SK-N-SH (cell line): Measurements from ENCODE around the gene R3HCC1L. TPM values are rescaled to one million over a fixed set of nuclear protein-coding genes. Genes with fewer than 3 reads are reported as not detected.

Experiments used
- CTCF ChIA-PET: fragments of 300-600, 350-600 bp; formaldehyde crosslinking; extraction: SDS; loops from one replicate; lab custom pipeline; 2021; lab: Yijun Ruan, JAX
- POLR2A ChIA-PET: fragments of 350-600 bp; sonication (Branson Sonifier 250); formaldehyde crosslinking; extraction: SDS; loops from one replicate; lab custom pipeline; 2020; ENCODE audit warnings: antibody characterized with exemption, inconsistent platforms; lab: Yijun Ruan, JAX
- DNase-seq: peaks from one replicate; pipeline ENCODE4 v3.0.0; 2012
- H2AFZ ChIP-seq: fragments of 200-600 bp; sonication (generic); 2 replicates; pipeline ENCODE4 v1.8.1; 2016; ENCODE audit warnings: antibody characterized with exemption, mild to moderate bottlenecking, low read depth
- H3F3A ChIP-seq: fragments of 200-600 bp; sonication (generic); replicated peaks from 2 replicates; pipeline ENCODE3; 2016; ENCODE audit warnings: antibody characterized with exemption, mild to moderate bottlenecking; ENCODE audit not compliant: insufficient read depth
- H3K27ac ChIP-seq, 2 experiments: fragments of 200-500 bp in 1 of 2; fragments of 200-600 bp in 1 of 2; sonication (Bioruptor generic) in 1 of 2; sonication (generic), shearing (Covaris generic) in 1 of 2; 2 replicates each; pipeline versions ENCODE4 v1.5.1 to v1.6.1; 2014 to 2016; ENCODE audit warnings: low read depth in 2 of 2, inconsistent platforms in 1 of 2, low read length in 1 of 2, mild to moderate bottlenecking in 1 of 2, mixed read lengths in 1 of 2
- H3K27me3 ChIP-seq: fragments of 200-600 bp; sonication (generic), shearing (Covaris generic); 2 replicates; pipeline ENCODE4 v1.6.1; 2016; ENCODE audit warnings: mixed run types; ENCODE audit not compliant: insufficient read depth
- H3K36me3 ChIP-seq, 2 experiments: fragments of 200-500 bp in 1 of 2; fragments of 200-600 bp in 1 of 2; sonication (Bioruptor generic) in 1 of 2; sonication (generic) in 1 of 2; replicated peaks in 1 of 2; 2 replicates each; pipeline versions ENCODE3 to v1.5.1; 2014 to 2016; ENCODE audit warnings: low read length in 1 of 2, mild to moderate bottlenecking in 1 of 2; ENCODE audit not compliant: insufficient read depth in 2 of 2, control insufficient read depth in 1 of 2
- H3K4me1 ChIP-seq, 2 experiments: fragments of 200-500 bp in 1 of 2; fragments of 200-600 bp in 1 of 2; sonication (Bioruptor generic) in 1 of 2; sonication (generic), shearing (Covaris generic) in 1 of 2; 2 replicates each; pipeline versions ENCODE4 v1.5.1 to v1.6.1; 2014 to 2016; ENCODE audit warnings: low read depth in 1 of 2, low read length in 1 of 2, mixed run types in 1 of 2; ENCODE audit not compliant: insufficient read depth in 2 of 2, control insufficient read depth in 1 of 2
- H3K4me2 ChIP-seq: fragments of 200-600 bp; sonication (generic), shearing (Covaris generic); 2 replicates; pipeline ENCODE4 v1.6.1; 2017; ENCODE audit warnings: mixed run types
- H3K4me3 ChIP-seq, 2 experiments: fragments of 200-500 bp in 1 of 2; fragments of 200-600 bp in 1 of 2; sonication (Bioruptor generic) in 1 of 2; sonication (generic), shearing (Covaris generic) in 1 of 2; 2 replicates each; pipeline versions ENCODE4 v1.5.1 to v1.8.1; 2014 to 2016; ENCODE audit warnings: low read depth in 2 of 2, inconsistent platforms in 1 of 2, low read length in 1 of 2, mild to moderate bottlenecking in 1 of 2, mixed read lengths in 1 of 2, moderate library complexity in 1 of 2
- H3K79me2 ChIP-seq: fragments of 200-600 bp; sonication (generic); 2 replicates; pipeline ENCODE4 v1.8.1; 2017; ENCODE audit warnings: mild to moderate bottlenecking; ENCODE audit not compliant: insufficient read depth
- H3K9ac ChIP-seq: fragments of 200-600 bp; sonication (generic); 2 replicates; pipeline ENCODE4 v1.6.1; 2017; ENCODE audit warnings: mixed run types
- H3K9me2 ChIP-seq: fragments of 200-600 bp; sonication (generic); 2 replicates; pipeline ENCODE4 v1.6.1; 2017; ENCODE audit warnings: mixed run types
- H3K9me3 ChIP-seq: fragments of 200-600 bp; sonication (generic); 2 replicates; pipeline ENCODE4 v1.6.1; 2017; ENCODE audit warnings: mixed run types, mild to moderate bottlenecking, moderate library complexity
- H4K20me1 ChIP-seq: fragments of 200-600 bp; sonication (generic); 2 replicates; pipeline ENCODE4 v1.6.1; 2017; ENCODE audit warnings: mild to moderate bottlenecking, mixed run types; ENCODE audit not compliant: insufficient read depth
- CHD2 ChIP-seq: fragments of 150-350 bp; IDR thresholded peaks from 2 replicates; pipeline ENCODE4 v1.6.1; 2018; ENCODE audit warnings: low read length; ENCODE audit not compliant: partially characterized antibody
- EP300 ChIP-seq, 2 experiments: IDR thresholded peaks; 2 replicates each; pipeline versions ENCODE4 v1.4.0 to v1.6.1; 2012; ENCODE audit warnings: borderline replicate concordance in 1 of 2, low read depth in 1 of 2, low read length in 1 of 2
- FOSL2 ChIP-seq: IDR thresholded peaks from 2 replicates; pipeline ENCODE4 v1.4.0; 2012; ENCODE audit warnings: low read depth, mild to moderate bottlenecking, moderate library complexity, borderline replicate concordance
- FOXJ3 ChIP-seq: sonication (generic); formaldehyde crosslinking; IDR thresholded peaks from 2 replicates; pipeline ENCODE4 v1.5.1; 2020; ENCODE audit warnings: mild to moderate bottlenecking, missing genetic modification reagents
- JUND ChIP-seq: IDR thresholded peaks from 2 replicates; pipeline ENCODE4 v1.4.0; 2012
- MAX ChIP-seq: IDR thresholded peaks from 2 replicates; pipeline ENCODE4 v1.4.0; 2012; ENCODE audit warnings: low read depth
- MEF2A ChIP-seq: IDR thresholded peaks from 2 replicates; pipeline ENCODE4 v1.4.0; 2012; ENCODE audit warnings: low read depth, borderline replicate concordance
- PBX3 ChIP-seq: IDR thresholded peaks from 2 replicates; pipeline ENCODE4; 2012
- REST ChIP-seq: IDR thresholded peaks from 2 replicates; pipeline ENCODE4 v1.6.1; 2012; ENCODE audit warnings: mild to moderate bottlenecking, low read depth, low read length, moderate library complexity
- RFX5 ChIP-seq: IDR thresholded peaks from 2 replicates; pipeline ENCODE4 v1.6.1; 2012; ENCODE audit warnings: mild to moderate bottlenecking, improper control_type of control experiment, low read length
- RXRA ChIP-seq: IDR thresholded peaks from 2 replicates; pipeline ENCODE4 v1.4.0; 2012; ENCODE audit warnings: low read depth, mild to moderate bottlenecking, borderline replicate concordance
- SIN3A ChIP-seq: IDR thresholded peaks from 2 replicates; pipeline ENCODE4 v1.6.1; 2012; ENCODE audit warnings: low read depth, mild to moderate bottlenecking, low read length, moderate library complexity, borderline replicate concordance
- SMC3 ChIP-seq: IDR thresholded peaks from 2 replicates; pipeline ENCODE4 v1.6.1; 2012; ENCODE audit warnings: low read depth, low read length, improper control_type of control experiment
- TAF1 ChIP-seq: IDR thresholded peaks from 2 replicates; pipeline ENCODE4 v1.6.1; 2012; ENCODE audit warnings: low read depth, mild to moderate bottlenecking, low read length, moderate library complexity, borderline replicate concordance
- TCF12 ChIP-seq: IDR thresholded peaks from 2 replicates; pipeline ENCODE4 v1.4.0; 2012
- USF1 ChIP-seq: IDR thresholded peaks from 2 replicates; pipeline ENCODE4 v1.4.0; 2012; ENCODE audit warnings: low read depth, borderline replicate concordance
- USF2 ChIP-seq: fragments of 150-350 bp; IDR thresholded peaks from 2 replicates; pipeline ENCODE4 v1.6.1; 2017; ENCODE audit warnings: antibody characterized with exemption, low read length, low read depth, borderline replicate concordance
- ZBTB33 ChIP-seq: IDR thresholded peaks from 2 replicates; pipeline ENCODE4 v1.4.0; 2012; ENCODE audit warnings: low read depth, borderline replicate concordance
- WGBS: methylation state at CpG from one replicate; pipeline ENCODE4 v1.1.6; 2017; ENCODE audit warnings: low lambda C conversion rate; 5-methylcytosine and 5-hydroxymethylcytosine counted together
- polyA plus RNA-seq, 3 experiments: library from polyadenylated mRNA; depleted of rRNA; stranded (reverse); fragments of >200 nt; gene quantifications; 2 replicates each; pipeline ENCODE4 v1.2.3, GENCODE V29; 2012

The R3HCC1L gene
- polyA plus RNA-seq, 1 of the 3 experiments (the other 2 are of a cell fraction): 6.0 TPM

- no CpG with 5 or more reads among the region's 2 CpGs for WGBS
- ChIA-PET POLR2A (no interaction called here), CTCF (interaction anchor here (0.6 to 7.9 kb wide), 4 partner anchors 9 to 65 kb away, joined by 3 to 95 read pairs (median 4); no protein-coding TSS in a partner anchor)
- no peak overlapping the region for H3K4me2 ChIP-seq
- no peak overlapping the region for H3K9ac ChIP-seq
- no peak for DNase-seq
- peaks cover 4% of the 10 kb centered on the region for H3F3A ChIP-seq
- no peaks in the 10 kb centered on the region for H3K4me1 ChIP-seq
- no peak overlapping the region for H3K27ac ChIP-seq
- no peaks in the 10 kb centered on the region for H3K79me2 ChIP-seq
- H3K36me3 ChIP-seq: peaks cover 30 to 66% of the 10 kb centered on the region in 2 experiments
- no peak for TF ChIP-seq FOSL2
- no peak for TF ChIP-seq USF2
- no peak for TF ChIP-seq FOXJ3 (CRISPR knock-in tag)
- TF ChIP-seq SIN3A: no peak
- TF ChIP-seq JUND: no peak
- no peak for TF ChIP-seq USF1
- no peak for TF ChIP-seq SMC3
- no peak for TF ChIP-seq EP300 (IDR thresholded peaks at IDR 0.05; ENCODE audit: borderline replicate concordance in 1 of 2, low read depth in 1 of 2, low read length in 1 of 2)
- TF ChIP-seq MEF2A: no peak
- TF ChIP-seq RXRA: no peak
- no peak for TF ChIP-seq PBX3
- H3K9me3 ChIP-seq: no peaks in the 10 kb centered on the region
- no peak overlapping the region for H2AFZ ChIP-seq
- no peaks in the 10 kb centered on the region for H3K27me3 ChIP-seq
- no peak overlapping the region for H3K4me3 ChIP-seq
- H4K20me1 ChIP-seq: no peaks in the 10 kb centered on the region
- no peaks in the 10 kb centered on the region for H3K9me2 ChIP-seq
Observed at GRCh38 chr10:98244586-98244985, 110.1 kb downstream of the R3HCC1L start.

GRCh38 chr10:98246911-98247805 lies 112.7 kb downstream of the R3HCC1L start:
- Histone ChIP-seq H3K79me2 (no peaks in the 10 kb centered on the region), H3K27ac (no peak overlapping the region), H3K27me3 (no peaks in the 10 kb centered on the region), H3K4me3 (no peak overlapping the region), H3K36me3 (peaks cover 16 to 70% of the 10 kb centered on the region in 2 experiments), H3K4me1 (no peaks in the 10 kb centered on the region), H3K9me2 (no peaks in the 10 kb centered on the region), H3K9ac (no peak overlapping the region), H2AFZ (no peak overlapping the region), H3K9me3 (no peaks in the 10 kb centered on the region), H4K20me1 (no peaks in the 10 kb centered on the region), H3F3A (no peaks in the 10 kb centered on the region), H3K4me2 (no peak overlapping the region)
- DNase-seq: no peak
- POLR2A ChIA-PET: no interaction called here
- CTCF ChIA-PET: interaction anchor here (1.4 to 7.9 kb wide), 4 partner anchors 9 to 220 kb away, joined by 3 to 95 read pairs (median 3); no protein-coding TSS in a partner anchor
- 96% methylated on average over 6 of the region's 6 CpGs for WGBS
- no peak for TF ChIP-seq RFX5
- no peak for TF ChIP-seq TCF12
- no peak for TF ChIP-seq REST
- no peak for TF ChIP-seq MAX
- TF ChIP-seq ZBTB33: no peak
- no peak for TF ChIP-seq FOXJ3 (CRISPR knock-in tag)
- TF ChIP-seq TAF1: no peak
- no peak for TF ChIP-seq CHD2
